PFSK-1 (cell line): Measurements from ENCODE around the gene TMEM59.

ENCODE experiments used
- FOXP2 ChIP-seq: optimal IDR thresholded peaks from 2 replicates; pipeline ENCODE3; 2011; ENCODE audit warnings: borderline replicate concordance, control low read depth, inconsistent platforms; ENCODE audit not compliant: insufficient read depth; ENCODE audit errors: extremely low read length, extremely low read depth
- POLR2AphosphoS5 ChIP-seq: IDR thresholded peaks from 2 replicates; pipeline ENCODE4 v1.6.1; 2012; ENCODE audit warnings: low read depth, mild to moderate bottlenecking, control low read depth, low read length, moderate library complexity
- SIN3A ChIP-seq: IDR thresholded peaks from 2 replicates; pipeline ENCODE4 v1.6.1; 2012; ENCODE audit warnings: mild to moderate bottlenecking, low read length, moderate library complexity, borderline replicate concordance; ENCODE audit not compliant: insufficient read depth
- TAF1 ChIP-seq: IDR thresholded peaks from 2 replicates; pipeline ENCODE4 v1.6.1; 2012; ENCODE audit warnings: low read length, control low read depth, borderline replicate concordance; ENCODE audit not compliant: insufficient read depth
- TF ChIP-seq, protein P1 (sequence below), 2 experiments: IDR thresholded peaks; 2 replicates each; pipeline versions ENCODE4 v1.6.1 to v1.8.0; 2011 to 2012; ENCODE audit warnings: low read depth in 2 of 2, low read length in 2 of 2, control low read depth in 1 of 2, inconsistent platforms in 1 of 2, mild to moderate bottlenecking in 1 of 2, moderate library complexity in 1 of 2; ENCODE audit not compliant: insufficient read depth in 1 of 2

Gene TMEM59

DNA sequence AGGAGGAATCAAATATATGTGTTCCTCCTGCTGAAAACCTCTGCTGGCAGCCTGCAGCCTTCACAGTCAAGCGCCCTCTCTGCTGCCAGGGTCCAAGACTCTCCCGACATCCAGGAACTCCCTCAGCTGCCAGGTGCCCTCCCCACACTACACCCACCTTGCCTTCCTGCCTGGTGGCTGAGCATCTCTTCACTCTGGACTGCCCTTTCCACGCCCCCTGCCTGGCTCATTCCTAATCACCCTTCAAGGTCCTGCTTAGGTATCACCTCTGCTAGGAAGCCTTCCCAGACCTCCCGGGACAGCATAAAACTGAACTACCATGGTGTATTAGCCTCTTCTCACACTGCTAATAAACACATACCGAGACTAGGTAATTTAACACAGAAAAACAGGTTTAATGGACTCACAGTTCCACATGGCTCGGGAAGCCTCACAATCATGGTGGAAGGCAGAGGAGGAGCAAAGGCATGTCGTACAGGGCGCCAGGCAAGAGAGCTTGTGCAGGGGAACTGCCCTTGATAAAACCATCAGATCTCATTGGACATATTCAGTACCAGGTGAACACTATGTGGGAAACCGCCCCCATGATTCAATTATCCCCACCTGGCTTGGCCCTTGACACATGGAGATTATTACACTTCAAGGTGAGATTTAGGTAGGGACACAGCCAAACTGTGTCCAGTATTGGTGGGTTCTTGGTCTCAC lies 50.3 kb downstream of the TMEM59 start:
- TF ChIP-seq POLR2AphosphoS5 (no peak), SIN3A (no peak), FOXP2 (no peak), TAF1 (no peak)
- TF ChIP-seq, protein P1, sequence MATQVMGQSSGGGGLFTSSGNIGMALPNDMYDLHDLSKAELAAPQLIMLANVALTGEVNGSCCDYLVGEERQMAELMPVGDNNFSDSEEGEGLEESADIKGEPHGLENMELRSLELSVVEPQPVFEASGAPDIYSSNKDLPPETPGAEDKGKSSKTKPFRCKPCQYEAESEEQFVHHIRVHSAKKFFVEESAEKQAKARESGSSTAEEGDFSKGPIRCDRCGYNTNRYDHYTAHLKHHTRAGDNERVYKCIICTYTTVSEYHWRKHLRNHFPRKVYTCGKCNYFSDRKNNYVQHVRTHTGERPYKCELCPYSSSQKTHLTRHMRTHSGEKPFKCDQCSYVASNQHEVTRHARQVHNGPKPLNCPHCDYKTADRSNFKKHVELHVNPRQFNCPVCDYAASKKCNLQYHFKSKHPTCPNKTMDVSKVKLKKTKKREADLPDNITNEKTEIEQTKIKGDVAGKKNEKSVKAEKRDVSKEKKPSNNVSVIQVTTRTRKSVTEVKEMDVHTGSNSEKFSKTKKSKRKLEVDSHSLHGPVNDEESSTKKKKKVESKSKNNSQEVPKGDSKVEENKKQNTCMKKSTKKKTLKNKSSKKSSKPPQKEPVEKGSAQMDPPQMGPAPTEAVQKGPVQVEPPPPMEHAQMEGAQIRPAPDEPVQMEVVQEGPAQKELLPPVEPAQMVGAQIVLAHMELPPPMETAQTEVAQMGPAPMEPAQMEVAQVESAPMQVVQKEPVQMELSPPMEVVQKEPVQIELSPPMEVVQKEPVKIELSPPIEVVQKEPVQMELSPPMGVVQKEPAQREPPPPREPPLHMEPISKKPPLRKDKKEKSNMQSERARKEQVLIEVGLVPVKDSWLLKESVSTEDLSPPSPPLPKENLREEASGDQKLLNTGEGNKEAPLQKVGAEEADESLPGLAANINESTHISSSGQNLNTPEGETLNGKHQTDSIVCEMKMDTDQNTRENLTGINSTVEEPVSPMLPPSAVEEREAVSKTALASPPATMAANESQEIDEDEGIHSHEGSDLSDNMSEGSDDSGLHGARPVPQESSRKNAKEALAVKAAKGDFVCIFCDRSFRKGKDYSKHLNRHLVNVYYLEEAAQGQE (IDR thresholded peaks at IDR 0.05; ENCODE audit: insufficient read depth in 1 of 2, low read depth in 2 of 2, low read length in 2 of 2), result no peak

GRCh38 chr1:54001591-54001990 lies 51.4 kb downstream of the TMEM59 start:
- TF ChIP-seq FOXP2, result no peak

- TF ChIP-seq FOXP2 (no peak), TAF1 (no peak), SIN3A (no peak), POLR2AphosphoS5 (no peak)
- TF ChIP-seq, protein P1 (IDR thresholded peaks at IDR 0.05; ENCODE audit: insufficient read depth in 1 of 2, low read depth in 2 of 2, low read length in 2 of 2), result no peak
These were observed 53.1 kb downstream of the TMEM59 start for GRCh38 chr1:53999920-54000319.

GRCh38 chr1:53998223-53998622 lies 54.8 kb downstream of the TMEM59 start:
- TF ChIP-seq FOXP2 (no peak), POLR2AphosphoS5 (no peak), SIN3A (no peak), TAF1 (no peak)
- TF ChIP-seq, protein P1 (IDR thresholded peaks at IDR 0.05; ENCODE audit: insufficient read depth in 1 of 2, low read depth in 2 of 2, low read length in 2 of 2), result no peak

DNA sequence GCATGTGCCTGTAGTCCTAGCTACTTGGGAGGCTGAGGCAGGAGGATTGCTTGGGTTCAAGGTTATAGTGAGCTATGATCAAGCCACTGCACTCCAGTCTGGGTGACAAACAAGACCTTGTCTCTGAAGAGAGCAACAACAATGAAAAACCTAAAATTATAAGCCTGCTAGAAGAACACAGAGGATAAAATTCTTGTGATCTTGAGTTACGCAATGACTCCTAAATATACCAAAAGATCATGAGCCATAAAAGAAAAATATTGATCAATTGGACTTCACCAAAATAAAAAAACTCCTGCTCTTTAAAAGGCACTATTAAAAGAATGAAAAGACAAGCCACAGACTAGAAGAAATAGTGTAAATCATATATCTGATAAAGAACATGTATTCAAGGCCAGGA lies 57.3 kb downstream of the TMEM59 start:
- TF ChIP-seq, protein P1 (IDR thresholded peaks at IDR 0.05; ENCODE audit: insufficient read depth in 1 of 2, low read depth in 2 of 2, low read length in 2 of 2), result no peak
- TF ChIP-seq SIN3A (no peak), FOXP2 (no peak), POLR2AphosphoS5 (no peak), TAF1 (no peak)
